Retinal pigment epithelial cell (primary cell): Measurements from ENCODE around the gene ABCA5.

ENCODE experiments used
- DNase-seq: peaks from one replicate; pipeline ENCODE4 v3.0.0-alpha.2; 2010; ENCODE audit warnings: low read depth
- H3K4me3 ChIP-seq: 2 replicates; pipeline ENCODE4 v1.5.1; 2011; ENCODE audit warnings: mild to moderate bottlenecking, low read length, control low read depth, moderate library complexity
- TF ChIP-seq, protein P1 (sequence below): conservative IDR thresholded peaks from 2 replicates; pipeline ENCODE4 v1.5.1; 2011; ENCODE audit warnings: low read depth, low read length, control low read depth, inconsistent platforms

Gene ABCA5

DNA sequence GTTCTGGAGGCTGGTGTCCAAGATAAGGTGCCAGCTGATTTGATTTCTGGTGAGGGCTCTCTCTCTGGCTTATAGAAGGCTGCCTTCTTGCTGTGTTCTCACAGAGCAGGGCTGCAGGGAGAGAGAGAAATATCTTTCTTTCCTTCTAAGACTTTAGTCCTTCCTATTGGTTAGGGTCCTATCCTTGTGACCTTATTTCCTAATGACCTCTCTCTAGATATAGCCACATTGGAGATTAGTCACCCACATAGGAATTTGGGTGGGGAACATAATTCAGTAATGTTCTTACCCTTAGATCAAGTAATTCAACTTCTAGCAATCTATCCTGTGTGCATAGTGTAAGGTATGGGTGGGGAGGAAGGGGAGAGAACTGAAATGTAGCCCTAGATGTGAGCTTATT lies 18.0 kb upstream of the ABCA5 start:
- peak; percentile 11 for DNase-seq
- TF ChIP-seq, protein P1, sequence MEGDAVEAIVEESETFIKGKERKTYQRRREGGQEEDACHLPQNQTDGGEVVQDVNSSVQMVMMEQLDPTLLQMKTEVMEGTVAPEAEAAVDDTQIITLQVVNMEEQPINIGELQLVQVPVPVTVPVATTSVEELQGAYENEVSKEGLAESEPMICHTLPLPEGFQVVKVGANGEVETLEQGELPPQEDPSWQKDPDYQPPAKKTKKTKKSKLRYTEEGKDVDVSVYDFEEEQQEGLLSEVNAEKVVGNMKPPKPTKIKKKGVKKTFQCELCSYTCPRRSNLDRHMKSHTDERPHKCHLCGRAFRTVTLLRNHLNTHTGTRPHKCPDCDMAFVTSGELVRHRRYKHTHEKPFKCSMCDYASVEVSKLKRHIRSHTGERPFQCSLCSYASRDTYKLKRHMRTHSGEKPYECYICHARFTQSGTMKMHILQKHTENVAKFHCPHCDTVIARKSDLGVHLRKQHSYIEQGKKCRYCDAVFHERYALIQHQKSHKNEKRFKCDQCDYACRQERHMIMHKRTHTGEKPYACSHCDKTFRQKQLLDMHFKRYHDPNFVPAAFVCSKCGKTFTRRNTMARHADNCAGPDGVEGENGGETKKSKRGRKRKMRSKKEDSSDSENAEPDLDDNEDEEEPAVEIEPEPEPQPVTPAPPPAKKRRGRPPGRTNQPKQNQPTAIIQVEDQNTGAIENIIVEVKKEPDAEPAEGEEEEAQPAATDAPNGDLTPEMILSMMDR: no peak
- no peak overlapping the region for H3K4me3 ChIP-seq

DNA sequence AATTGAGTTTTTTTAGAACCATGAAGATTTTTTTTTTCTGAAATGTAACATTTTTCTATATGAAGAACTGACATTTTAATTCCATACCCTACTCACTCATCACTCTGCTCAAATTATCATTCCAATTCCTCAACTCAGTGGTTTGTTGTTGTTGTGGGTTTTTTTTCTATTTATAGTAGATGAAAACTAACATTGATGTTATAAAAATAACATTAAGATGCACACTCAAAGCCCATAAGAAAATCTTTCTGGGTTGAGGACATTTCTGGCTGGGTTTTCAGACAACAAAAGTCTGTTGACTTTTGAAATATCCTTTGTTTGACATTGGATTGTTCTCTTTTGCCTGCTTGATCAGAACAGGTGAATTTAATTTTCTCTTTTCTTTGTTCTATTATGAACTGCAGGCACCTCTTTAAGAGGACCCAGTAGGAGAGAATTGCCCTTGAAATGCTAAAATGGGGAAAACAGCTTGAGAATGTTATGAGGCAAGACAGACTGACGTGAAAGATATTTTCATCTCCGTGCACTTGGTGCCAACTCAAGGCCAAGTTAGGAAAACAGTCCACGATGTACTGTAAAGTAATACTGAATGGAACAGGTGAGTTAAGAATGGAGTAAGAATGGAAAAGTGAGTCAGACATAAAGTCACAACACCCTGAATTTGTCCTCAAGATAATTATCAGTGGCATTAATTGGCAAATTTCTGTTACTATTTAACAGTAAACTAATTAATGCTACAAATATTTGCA lies 16.1 kb upstream of the ABCA5 start:
- no peak for DNase-seq
- no peak overlapping the region for H3K4me3 ChIP-seq
- TF ChIP-seq, protein P1: no peak

DNA sequence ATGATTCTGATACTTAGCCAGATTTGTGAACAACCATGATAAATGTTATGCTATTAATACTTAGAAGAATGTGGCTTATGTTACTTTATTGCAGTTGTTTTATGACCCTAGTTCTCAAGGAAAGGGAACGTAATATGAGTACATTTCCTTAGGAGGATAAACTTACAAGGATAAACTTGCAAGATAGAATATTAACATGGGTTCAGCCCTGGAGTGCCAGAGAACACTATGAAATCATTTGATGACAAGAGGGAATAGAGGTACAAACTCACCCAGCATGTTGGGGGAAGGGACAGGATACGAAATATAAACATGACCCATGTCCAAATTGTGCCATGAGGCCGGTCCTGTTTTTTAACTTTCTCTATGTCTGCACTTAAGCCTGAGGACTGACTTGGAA lies 13.0 kb upstream of the ABCA5 start:
- no peak overlapping the region for H3K4me3 ChIP-seq
- no peak for DNase-seq
- TF ChIP-seq, protein P1: no peak

DNA sequence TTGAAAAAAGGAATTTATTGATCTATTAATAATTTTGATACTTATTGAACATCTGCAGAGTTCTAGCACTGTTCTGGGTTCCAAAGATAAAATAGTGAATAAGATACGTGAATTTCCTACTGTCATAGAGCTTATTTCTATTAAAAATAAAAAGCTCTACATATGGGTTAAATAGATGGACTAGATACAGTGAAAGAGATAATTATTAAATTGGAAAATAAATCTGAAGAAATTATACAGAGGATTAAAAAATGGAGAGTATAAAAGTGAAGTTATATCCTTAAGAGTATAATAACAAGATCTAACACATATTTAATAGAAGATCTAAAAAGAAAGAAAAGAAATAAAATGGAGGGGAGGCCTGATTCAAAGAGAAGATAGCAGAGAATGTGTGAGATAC lies 10.1 kb upstream of the ABCA5 start:
- no peak for DNase-seq
- TF ChIP-seq, protein P1: no peak
- H3K4me3 ChIP-seq: no peak overlapping the region

DNA sequence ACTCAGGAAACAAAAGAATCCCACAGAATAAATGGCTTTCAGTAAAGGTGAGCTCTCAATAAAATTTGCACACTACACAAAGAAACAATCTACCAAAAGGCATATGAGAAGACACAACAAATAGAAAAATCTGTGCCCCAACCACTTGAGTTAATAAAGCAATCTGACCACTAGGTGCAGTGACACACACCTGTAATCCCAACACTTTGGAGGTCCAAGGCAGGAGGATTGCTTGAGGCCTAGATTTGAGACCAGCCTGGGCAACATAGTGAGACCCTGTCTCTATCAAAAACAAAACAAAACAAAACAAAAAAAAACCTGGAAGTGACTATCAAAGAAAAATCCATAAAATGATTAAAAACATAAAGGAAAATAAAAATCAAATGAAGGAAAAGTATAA lies 9.6 kb upstream of the ABCA5 start:
- no peak for DNase-seq
- no peak overlapping the region for H3K4me3 ChIP-seq
- TF ChIP-seq, protein P1: no peak

DNA sequence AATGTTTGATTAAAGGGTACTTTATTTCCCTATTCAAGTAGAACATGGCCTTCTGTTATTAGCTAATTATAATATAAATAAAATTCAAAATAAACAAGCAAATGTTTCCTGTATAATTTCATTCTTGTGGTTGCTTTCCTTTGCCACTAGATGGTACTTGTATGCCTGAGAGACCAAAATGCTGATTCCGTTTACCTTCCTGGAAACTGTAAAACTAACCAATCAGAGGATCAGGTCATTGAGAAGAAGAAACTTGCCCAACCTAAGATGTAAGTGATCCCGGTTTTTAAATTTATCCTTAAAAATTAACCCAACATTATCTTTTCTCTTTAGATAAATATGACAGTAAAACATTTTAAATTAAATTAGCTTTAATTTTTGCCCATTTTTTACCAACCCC lies 8.1 kb upstream of the ABCA5 start:
- peak; percentile 23 for DNase-seq
- TF ChIP-seq, protein P1: peak; percentile 63
- H3K4me3 ChIP-seq: no peak overlapping the region

DNA sequence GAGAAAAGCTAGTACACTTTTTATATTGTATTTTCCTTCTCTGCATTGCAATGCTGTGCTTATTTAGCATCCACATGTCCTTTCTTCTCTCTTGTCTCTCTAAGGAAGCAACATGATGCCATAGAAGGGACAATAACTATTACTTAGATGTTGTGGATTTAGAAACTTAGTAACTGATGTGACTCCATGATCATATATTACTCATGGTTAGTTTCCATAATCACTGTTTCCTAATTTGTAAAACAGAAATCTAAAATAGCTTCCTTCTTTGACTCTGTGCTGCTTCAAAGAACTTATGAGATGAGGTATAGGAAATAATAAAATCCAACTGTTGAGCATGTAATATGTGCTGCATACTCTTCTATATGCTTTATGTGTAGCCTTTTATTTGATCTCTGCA lies 6.6 kb upstream of the ABCA5 start:
- H3K4me3 ChIP-seq: no peak overlapping the region
- TF ChIP-seq, protein P1: no peak
- DNase-seq: no peak
